ENCODE results near the gene SSMEM1. TPM values are rescaled to one million over a fixed set of nuclear protein-coding genes. Genes with fewer than 3 reads are reported as not detected.
"Not testable (repeated sequence)": the region's sequence is repeated elsewhere in the genome, so short reads cannot be mapped to it uniquely, and the experiment has no call there.

SSMEM1 gene
- total RNA-seq, 1 donor from 2014 or later: not detected

GRCh38 chr7:130232209-130232608, 24.5 kb downstream of the SSMEM1 start:
- H3K27ac ChIP-seq: no peak overlapping the region
- H3K9me3 ChIP-seq (ENCODE audit: low read depth): no peaks in the 10 kb centered on the region
- Mint-ChIP-seq H3K27ac (no peak overlapping the region), H3K27me3 (ENCODE audit: insufficient read depth, low read depth) (peaks cover 5% of the 10 kb centered on the region), H3K36me3 (no peaks in the 10 kb centered on the region), H3K4me1 (peaks cover 6% of the 10 kb centered on the region), H3K9me3 (peaks cover 8% of the 10 kb centered on the region), H3K4me3 (no peak overlapping the region)
- H3K36me3 ChIP-seq: no peaks in the 10 kb centered on the region
- H3K9ac ChIP-seq: no peak overlapping the region
- H2AFZ ChIP-seq (replicated peaks): no peak overlapping the region
- H3K4me2 ChIP-seq: no peak overlapping the region
- no peak overlapping the region for H3K4me3 ChIP-seq
- H3K27me3 ChIP-seq: no peaks in the 10 kb centered on the region
- peaks cover 20% of the 10 kb centered on the region for H3K4me1 ChIP-seq
- H3K79me2 ChIP-seq (ENCODE audit: low read depth): no peaks in the 10 kb centered on the region
- H3F3A ChIP-seq (ENCODE audit: low read depth): peaks cover 23% of the 10 kb centered on the region
- no peaks in the 10 kb centered on the region for H4K20me1 ChIP-seq (ENCODE audit: low read depth)
- no peak for TF ChIP-seq CTCF (IDR thresholded peaks at IDR 0.05)
- TF ChIP-seq EZH2phosphoT487 (IDR thresholded peaks at IDR 0.05): no peak
- no peak for TF ChIP-seq EZH2 (IDR thresholded peaks at IDR 0.05)
- no peak for DNase-seq (ENCODE audit: low spot score)

- H3K36me3 ChIP-seq: no peaks in the 10 kb centered on the region
- H3K79me2 ChIP-seq (ENCODE audit: low read depth): no peaks in the 10 kb centered on the region
- H3K4me3 Mint-ChIP-seq: no peak overlapping the region
- peaks cover 8% of the 10 kb centered on the region for H3K9me3 Mint-ChIP-seq
- no peaks in the 10 kb centered on the region for H3K27me3 ChIP-seq
- H3K27ac Mint-ChIP-seq: peak overlapping the region; percentile 2
- peaks cover 6% of the 10 kb centered on the region for H3F3A ChIP-seq (ENCODE audit: low read depth)
- H3K4me1 ChIP-seq: peaks cover 5% of the 10 kb centered on the region
- no peak overlapping the region for H2AFZ ChIP-seq (replicated peaks)
- TF ChIP-seq EZH2phosphoT487 (IDR thresholded peaks at IDR 0.05) (no peak), CTCF (IDR thresholded peaks at IDR 0.05) (no peak), EZH2 (IDR thresholded peaks at IDR 0.05) (no peak)
- H3K36me3 Mint-ChIP-seq: no peaks in the 10 kb centered on the region
- no peak overlapping the region for H3K9ac ChIP-seq
- H3K27ac ChIP-seq: no peak overlapping the region
- H3K27me3 Mint-ChIP-seq (ENCODE audit: insufficient read depth, low read depth): peaks cover 5% of the 10 kb centered on the region
- H3K4me3 ChIP-seq: no peak overlapping the region
- DNase-seq (ENCODE audit: low spot score): no peak
- no peak overlapping the region for H3K4me2 ChIP-seq
- no peaks in the 10 kb centered on the region for H3K9me3 ChIP-seq (ENCODE audit: low read depth)
- H3K4me1 Mint-ChIP-seq: peaks cover 5% of the 10 kb centered on the region
- H4K20me1 ChIP-seq (ENCODE audit: low read depth): no peaks in the 10 kb centered on the region
Measured at GRCh38 chr7:130234078-130234477, 26.4 kb downstream of the SSMEM1 start.

- not testable (repeated sequence) for DNase-seq (ENCODE audit: low spot score); H3K4me1 Mint-ChIP-seq; H3K27me3 ChIP-seq; H3K9ac ChIP-seq; H4K20me1 ChIP-seq (ENCODE audit: low read depth); H3K9me3 ChIP-seq (ENCODE audit: low read depth); H3K4me3 Mint-ChIP-seq; H3K4me3 ChIP-seq; H3K4me1 ChIP-seq; H3K27me3 Mint-ChIP-seq (ENCODE audit: insufficient read depth, low read depth); H3F3A ChIP-seq (ENCODE audit: low read depth); H3K36me3 ChIP-seq; H3K36me3 Mint-ChIP-seq; H3K27ac ChIP-seq; H3K9me3 Mint-ChIP-seq; H3K4me2 ChIP-seq; H3K27ac Mint-ChIP-seq; H2AFZ ChIP-seq (replicated peaks); H3K79me2 ChIP-seq (ENCODE audit: low read depth)
Measured at GRCh38 chr7:130236361-130236760, 28.7 kb downstream of the SSMEM1 start.

GRCh38 chr7:130240240-130240639, 32.6 kb downstream of the SSMEM1 start:
- no peak overlapping the region for H2AFZ ChIP-seq (replicated peaks)
- H3K79me2 ChIP-seq (ENCODE audit: low read depth): no peaks in the 10 kb centered on the region
- no peaks in the 10 kb centered on the region for H3K4me1 ChIP-seq
- no peaks in the 10 kb centered on the region for H3K9me3 ChIP-seq (ENCODE audit: low read depth)
- H3K27me3 ChIP-seq: no peaks in the 10 kb centered on the region
- Mint-ChIP-seq H3K36me3 (no peaks in the 10 kb centered on the region), H3K27me3 (ENCODE audit: insufficient read depth, low read depth) (no peaks in the 10 kb centered on the region), H3K9me3 (peaks cover 8% of the 10 kb centered on the region), H3K27ac (no peak overlapping the region), H3K4me3 (no peak overlapping the region), H3K4me1 (peaks cover 6% of the 10 kb centered on the region)
- peaks cover 4% of the 10 kb centered on the region for H3F3A ChIP-seq (ENCODE audit: low read depth)
- H3K4me3 ChIP-seq: no peak overlapping the region
- no peak overlapping the region for H3K9ac ChIP-seq
- no peaks in the 10 kb centered on the region for H3K36me3 ChIP-seq
- no peak overlapping the region for H3K4me2 ChIP-seq
- no peak overlapping the region for H3K27ac ChIP-seq
- TF ChIP-seq EZH2 (IDR thresholded peaks at IDR 0.05): no peak
- no peak for TF ChIP-seq CTCF (IDR thresholded peaks at IDR 0.05)
- no peak for TF ChIP-seq EZH2phosphoT487 (IDR thresholded peaks at IDR 0.05)
- no peaks in the 10 kb centered on the region for H4K20me1 ChIP-seq (ENCODE audit: low read depth)
- DNase-seq (ENCODE audit: low spot score): no peak

Measured in neural progenitor cell (in vitro differentiated cells).